ENCODE results near the gene FBXW5.

DNA sequence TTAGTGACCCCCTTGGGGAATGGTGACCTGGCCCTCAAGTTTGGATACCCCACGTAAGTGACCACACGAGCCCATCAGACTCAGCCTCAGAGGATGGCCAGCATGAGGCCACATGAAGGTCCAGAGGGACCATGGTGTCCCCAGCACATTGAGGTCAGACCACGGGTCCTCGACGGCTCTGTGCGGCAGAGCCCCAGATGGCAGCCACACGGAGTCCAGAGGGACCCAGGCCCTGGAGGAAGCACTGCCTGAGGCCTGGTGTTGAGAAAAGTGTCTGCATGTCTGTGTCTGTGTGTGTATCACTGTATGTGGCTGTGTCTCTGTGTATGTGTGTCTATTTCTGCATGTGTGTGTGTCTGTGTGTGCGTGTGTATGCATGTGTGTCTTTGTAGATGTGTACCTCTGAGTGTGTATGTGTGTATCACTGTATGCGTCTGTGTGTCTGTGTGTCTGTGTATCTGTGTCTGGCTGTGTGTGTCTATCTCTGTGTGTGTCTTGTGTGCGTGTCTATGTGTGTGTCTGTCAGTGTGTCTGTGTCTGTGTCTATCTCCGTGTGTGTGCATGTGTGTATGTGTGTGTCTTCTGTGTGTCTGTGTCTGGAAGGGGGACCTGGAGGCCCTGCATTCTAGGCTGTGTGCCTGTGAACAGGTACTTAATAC, 39.2 kb upstream of the FBXW5 start:
- TF ChIP-seq, protein P1, sequence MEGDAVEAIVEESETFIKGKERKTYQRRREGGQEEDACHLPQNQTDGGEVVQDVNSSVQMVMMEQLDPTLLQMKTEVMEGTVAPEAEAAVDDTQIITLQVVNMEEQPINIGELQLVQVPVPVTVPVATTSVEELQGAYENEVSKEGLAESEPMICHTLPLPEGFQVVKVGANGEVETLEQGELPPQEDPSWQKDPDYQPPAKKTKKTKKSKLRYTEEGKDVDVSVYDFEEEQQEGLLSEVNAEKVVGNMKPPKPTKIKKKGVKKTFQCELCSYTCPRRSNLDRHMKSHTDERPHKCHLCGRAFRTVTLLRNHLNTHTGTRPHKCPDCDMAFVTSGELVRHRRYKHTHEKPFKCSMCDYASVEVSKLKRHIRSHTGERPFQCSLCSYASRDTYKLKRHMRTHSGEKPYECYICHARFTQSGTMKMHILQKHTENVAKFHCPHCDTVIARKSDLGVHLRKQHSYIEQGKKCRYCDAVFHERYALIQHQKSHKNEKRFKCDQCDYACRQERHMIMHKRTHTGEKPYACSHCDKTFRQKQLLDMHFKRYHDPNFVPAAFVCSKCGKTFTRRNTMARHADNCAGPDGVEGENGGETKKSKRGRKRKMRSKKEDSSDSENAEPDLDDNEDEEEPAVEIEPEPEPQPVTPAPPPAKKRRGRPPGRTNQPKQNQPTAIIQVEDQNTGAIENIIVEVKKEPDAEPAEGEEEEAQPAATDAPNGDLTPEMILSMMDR (IDR thresholded peaks at IDR 0.05): no peak
- no peak for TF ChIP-seq POLR2A (IDR thresholded peaks at IDR 0.05)

Measured in breast epithelium (tissue), 3 donors.